Measurements from ENCODE around the gene C9orf85.
"Not testable (repeated sequence)": the region's sequence is repeated elsewhere in the genome, so short reads cannot be mapped to it uniquely, and the experiment has no call there.

C9orf85 gene

DNA sequence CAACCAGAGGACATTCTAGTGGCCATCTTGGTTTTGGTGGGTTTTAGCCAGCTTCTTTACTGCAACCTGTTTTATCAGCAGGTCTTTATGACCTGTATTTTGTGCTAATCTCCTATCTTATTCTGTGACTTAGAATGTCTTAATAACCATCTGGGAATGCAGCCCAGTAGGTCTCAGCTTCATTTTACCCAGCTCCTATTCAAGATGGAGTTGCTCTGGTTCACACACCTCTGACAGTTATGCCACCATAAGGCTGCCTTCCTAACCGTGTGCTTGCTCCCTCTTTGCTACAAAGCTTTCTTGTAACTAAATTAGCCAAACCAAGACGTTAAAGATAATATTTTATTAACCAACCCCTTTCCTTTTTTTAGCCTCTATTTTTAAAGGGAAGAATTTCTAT, 43.2 kb downstream of the C9orf85 start:
- not testable (repeated sequence) for DNase-seq

DNA sequence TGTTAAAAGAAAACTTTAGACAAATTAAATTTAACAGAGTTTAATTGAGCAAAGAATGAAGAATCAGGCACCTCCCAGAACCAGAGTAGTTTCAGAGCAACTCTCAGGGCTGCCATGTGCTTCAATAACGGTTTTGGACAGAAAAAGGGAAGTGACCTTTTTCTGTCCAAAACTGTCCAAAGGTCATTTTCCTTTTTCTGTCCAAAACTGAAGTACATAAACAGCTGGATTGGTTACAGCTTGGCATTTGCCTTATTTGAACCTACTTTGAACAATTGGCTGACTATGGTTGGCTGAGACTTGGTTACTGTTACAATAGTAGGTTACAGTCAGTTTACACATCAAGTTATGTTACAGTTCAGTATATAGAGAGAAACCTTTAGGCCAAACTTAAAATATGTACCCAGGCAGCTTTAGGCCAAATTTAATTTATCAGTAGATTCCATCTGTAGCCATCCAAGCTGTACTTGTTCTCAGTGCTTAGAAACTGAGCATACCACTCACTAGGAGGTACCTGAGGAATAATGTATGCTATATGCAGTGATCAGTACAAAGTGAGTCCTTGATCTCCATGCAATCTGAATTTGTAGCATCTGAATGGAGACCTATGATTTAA, 44.0 kb downstream of the C9orf85 start:
- DNase-seq, result no peak

DNA sequence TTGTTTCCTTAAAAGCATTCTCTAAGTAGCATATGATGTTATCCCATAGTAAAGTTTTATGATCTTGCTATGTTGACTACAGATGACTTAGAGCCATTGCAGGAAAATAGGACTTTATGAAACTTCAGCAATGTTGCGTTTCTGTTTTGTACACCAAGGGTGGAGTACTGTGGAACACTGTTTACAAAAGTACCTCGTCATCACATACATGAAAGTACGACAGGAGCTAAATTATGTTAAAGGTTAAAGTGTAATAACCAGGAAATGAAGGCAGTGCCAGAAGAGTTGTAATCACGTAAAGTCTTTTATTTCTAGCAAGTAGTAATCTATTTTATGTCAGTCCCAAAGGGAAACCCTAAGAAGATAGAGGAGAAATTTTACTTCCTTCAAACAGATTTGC, 50.9 kb downstream of the C9orf85 start:
- no peak for DNase-seq

DNA sequence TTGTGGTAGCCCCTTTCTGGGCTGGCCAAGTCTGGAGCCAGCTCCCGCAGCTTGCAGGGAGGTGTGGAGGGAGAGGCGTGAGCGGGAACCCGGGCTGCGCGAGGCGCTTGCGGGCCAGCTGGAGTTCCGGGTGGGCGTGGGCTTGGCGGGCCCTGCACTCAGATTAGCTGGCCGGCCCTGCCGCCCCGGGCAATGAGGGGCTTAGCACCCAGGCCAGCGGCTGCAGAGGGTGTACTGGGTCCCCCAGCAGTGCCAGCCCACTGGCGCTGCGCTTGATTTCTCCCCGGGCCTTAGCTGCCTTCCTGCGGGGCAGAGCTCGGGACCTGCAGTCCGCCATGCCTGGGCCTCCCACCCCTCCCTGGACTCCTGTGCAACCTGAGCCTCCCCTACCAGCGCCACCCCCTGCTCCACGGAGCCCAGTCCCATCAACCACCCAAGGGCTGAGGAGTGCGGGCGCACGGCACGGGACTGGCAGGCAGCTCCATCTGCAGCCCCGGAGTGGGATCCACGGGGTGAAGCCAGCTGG, 52.1 kb downstream of the C9orf85 start:
- DNase-seq, result not testable (repeated sequence)

DNA sequence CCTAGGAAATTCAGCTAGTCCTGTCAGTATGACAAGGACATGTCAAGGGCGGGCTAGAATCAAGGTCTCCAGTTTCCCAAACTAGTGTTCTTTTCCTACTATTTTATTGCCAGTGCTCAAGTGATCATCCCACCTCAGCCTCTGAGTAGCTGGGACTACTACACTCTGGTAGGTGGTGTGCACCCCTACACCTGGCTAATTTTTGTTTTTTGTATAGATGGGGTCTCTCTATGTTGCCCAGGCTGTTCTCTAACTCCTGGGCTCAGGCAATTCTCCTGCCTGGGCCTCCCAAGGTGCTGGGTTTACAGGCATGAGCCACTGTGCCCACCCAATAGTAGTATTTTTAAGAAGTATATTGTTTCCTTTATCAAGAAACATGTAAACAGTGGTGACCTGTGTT, 54.0 kb downstream of the C9orf85 start:
- DNase-seq, result no peak

DNA sequence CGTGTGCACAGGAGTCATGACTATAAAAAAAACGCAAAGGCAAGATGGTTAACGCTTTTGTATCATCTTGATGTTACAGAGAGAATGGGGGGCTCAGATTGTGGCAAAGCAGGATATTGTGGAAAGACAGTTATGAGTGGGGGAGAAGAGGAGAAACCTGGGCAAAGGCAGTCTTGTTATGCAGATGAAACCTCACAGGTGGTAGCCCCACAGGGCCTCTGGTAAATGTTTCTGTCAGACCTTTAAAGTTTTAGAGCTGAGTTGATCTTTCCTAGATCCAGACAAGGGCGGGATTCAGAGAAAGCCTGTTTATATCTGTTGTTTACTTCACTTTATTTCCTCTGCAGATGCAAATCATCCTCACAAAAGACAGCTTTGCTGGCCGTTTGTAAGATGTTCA, 55.2 kb downstream of the C9orf85 start:
- DNase-seq, result no peak

DNA sequence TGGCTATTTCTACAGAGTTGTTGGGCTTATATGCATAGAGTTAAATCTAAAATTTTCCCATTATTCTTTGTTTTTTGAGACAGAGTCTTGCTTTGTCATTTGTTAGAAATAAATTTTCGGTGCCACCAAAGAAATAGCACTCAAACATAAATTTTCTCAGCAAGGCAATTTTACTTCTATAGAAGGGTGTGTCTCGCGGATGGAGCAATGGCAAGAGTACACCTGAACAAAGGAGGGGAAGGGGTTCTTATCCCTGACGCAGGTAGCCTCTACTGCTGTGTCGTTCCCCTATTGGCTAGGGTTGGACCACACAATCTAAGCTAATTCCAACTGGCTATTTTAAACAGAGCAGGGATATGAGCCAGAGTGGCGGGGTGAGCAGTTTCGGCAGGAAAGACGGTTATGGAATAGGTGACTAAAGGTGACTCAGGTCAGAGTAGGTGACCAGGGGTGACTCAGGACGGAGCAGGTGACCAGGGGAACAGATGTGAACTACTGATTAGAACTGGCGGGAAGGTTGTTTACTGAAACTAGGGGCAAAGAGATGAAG, 57.2 kb downstream of the C9orf85 start:
- DNase-seq, result no peak

DNA sequence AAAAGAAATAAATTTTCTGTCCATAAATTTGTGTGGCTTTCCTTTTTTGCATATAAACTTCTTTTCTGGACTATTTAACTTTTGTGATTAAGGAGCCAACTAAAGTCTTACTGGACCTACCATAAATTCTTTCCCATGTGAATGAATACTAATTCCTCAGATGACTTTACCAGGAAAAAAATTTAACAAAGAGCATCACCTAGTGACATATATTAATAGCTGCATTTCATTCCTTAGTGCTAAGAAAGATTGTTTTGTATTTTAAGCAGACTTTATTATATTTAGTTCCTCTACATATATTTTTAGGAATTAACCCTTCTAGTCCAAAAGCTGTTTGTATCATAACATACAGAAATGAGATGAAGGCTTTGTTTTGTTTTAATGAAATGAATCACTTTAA, 64.4 kb downstream of the C9orf85 start:
- DNase-seq, result no peak

DNA sequence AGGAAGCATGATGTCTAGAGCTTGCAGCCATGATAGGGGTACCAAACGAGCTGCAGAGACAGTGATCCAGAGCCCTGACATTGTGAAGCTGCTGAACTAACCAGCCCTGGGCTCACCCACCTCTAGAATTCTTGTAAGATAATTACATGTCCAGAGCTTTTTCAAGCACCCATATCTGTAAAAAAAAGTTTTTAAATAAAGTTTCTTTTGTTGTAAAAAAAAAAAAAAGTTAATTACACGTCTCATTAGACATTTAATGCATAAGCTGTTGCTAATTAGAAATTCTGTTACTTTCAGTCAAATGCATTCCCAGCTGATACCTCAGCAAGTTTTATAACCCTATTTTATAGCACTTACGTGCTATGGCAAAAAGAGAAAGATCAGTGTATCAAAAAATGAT, 65.6 kb downstream of the C9orf85 start:
- DNase-seq, result no peak

DNA sequence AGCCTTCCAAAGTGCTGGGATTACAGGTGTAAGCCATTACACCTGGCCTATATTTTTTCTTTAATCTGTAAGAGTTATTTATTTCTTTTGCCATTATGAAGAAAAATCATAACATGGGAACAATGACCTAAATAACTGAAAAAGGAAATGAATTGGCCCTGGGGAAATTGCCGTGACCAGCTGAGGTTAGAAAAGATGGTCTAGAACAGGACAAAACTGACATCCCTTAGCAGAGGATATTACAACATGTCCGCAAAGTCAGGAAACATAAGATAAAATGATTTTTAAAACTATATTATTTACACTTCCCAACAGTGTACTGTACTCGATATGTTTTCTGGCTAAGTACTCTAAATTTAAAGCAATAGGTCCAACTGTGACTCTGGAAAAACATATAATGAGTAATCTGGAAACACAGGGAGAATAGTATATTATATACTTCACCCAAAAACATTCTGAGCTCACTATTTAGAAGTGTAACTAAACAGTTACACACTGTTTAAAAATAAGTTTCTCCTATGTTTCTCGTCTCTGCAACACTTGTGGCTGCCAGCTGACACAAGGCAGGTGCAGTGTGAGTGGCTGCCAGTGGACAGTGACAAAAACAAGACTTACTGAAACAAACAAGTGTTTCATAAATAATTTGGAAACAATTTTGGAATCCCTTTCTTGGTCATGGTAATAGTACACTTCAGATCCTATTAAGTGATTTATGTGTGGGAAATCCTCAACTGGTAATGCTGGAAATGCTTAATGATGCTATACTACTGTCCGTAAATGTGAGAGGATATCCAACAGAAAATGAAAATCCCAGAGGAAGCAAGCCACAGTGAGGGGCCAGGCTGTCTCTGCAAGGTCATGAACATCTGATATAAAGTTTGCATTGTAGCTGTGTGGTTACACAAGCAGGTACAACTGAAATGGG, 69.1 kb downstream of the C9orf85 start:
- no peak for DNase-seq

DNA sequence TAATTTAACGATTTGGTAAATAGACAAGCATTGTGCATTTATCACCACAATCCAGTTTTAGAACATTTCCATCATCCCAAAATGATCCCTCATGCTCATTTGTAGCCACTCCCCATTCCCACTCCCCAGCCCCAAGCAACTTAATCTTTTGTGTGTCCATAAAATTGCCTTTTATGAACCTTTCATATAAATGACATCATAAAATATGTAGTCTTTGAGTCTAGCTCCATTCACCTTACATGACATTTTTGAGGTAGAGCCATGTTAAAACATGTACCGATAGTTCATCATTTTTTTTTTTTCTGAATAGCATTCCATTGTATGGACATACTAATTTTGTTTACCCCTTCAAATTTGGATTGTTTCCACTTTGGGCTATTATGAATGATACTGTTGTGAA, 70.5 kb downstream of the C9orf85 start:
- no peak for DNase-seq

DNA sequence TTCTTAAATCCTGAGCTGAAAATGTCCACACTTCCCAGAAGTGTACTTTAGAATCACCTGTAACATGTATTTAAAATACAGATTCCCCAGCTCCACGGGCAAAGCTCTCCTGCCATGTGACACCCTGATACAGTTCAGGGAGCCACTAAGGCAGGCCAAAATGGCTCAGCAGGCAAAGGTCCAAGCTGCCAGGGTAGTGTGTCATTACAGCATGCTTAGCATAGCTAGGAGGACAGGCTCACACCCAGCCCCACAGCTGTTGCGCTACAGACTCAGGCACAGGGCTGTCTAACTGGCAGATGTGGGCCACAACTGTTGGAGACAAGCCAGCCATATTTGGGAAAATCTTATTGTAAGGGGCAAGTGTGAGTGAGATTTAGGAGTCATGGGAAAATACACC, 73.0 kb downstream of the C9orf85 start:
- DNase-seq, result no peak

DNA sequence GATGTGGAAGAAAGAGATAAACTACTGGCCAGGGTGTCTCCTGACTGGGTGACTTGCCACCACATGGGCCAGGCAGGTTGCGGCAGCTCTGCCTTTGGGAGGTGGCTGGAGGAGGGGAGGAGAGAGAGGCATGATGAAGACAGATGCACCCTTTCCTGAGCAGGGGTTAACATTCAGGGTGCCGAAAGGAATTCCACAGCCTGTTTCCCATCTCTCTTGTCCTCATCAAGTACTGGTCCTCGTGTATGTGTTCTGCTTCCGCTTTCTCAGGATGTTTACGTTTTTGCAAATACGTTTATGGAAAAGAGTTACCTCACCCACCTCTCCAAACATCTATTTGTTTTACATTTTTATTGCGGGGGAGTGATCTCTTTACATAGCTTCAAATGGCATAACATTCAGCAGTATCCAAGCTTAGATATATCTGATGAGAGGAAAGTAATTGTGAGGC, 73.4 kb downstream of the C9orf85 start:
- DNase-seq, result no peak

DNA sequence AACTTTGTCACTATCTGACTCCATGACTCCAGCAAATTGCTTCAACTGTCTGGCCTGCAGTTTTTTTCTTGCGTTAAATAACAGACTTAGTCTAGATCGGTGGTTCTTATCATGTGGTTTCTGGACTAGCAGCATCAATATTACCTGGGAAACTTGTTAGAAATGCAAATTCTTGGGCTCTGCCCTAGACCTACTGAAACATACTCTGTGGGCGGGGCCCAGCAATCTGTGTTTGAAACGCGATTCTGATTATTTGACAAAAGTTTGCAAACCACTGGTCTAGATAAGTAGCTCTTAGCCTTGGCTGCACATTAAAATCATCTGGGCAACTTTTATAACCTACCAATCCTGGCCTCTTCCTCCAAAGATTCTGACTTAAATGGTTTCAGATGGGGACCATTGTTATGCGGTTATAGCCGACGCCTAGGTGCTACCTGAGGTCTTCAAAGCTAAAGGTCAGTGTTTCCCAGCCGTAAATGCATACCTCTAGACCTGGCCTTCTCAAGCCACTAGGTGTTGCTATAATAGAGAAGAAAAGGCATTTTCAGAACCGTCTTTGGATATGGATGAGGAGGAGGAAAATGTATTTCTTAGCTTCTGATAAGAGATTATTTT, 74.0 kb downstream of the C9orf85 start:
- DNase-seq, result no peak

DNA sequence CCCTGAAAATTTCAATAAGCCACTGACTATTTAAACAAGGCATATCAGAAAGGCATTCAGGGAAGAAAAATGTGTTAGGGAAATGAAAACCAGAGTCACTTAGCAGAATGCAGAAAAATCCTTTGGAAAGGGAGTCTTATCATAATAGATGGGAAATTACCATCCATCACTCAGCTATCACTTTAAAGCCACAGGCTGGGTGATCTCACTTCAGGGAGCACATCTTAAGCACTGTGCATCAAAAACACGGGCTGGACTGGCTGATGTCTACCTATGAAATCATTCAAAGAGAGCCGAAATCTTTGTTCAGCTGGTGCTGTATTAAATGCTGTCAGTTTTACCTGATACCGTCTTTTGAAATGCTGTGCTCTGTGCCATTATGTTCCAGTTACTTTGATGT, 75.5 kb downstream of the C9orf85 start:
- DNase-seq, result no peak

DNA sequence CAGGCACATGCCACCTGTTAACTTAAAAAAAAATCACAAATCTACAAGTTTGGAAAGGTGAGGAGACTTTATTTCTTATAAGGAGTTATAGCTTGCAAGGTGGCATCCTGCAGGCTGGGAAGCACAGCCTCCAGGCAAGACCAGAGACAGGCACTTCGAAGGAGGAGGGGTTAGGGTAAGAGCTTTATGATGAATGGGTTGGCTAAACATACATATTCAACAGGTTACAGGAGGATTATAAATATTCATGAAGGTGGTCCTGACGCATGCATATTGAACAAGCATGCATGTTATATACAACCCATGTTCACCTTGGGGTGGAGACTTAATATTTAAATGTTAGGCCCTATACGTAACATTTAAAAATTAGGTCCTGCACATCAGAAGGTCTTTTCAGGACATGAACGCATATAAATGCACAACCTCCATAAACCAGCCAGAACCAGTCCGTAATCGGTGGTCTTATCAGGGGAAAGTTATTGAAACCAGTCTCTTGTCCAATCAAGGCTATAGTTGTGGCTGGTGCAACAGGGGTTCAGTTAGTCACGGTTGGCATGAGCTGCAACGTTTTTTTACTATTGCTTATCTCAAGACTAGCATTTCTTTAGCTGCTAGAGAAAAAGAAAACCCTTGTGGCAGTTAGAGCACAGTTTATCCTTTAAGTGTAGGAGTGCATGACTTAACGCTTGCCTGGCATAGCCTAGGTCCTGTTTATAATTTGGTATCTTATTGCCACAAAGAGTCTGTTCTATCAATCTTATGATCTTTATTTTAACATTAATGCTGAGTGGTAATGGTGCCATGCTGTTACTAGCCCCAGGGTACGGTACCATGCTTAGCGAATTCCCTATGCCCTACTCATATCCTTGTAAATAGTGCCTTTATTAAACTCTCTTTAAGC, 76.3 kb downstream of the C9orf85 start:
- no peak for DNase-seq

DNA sequence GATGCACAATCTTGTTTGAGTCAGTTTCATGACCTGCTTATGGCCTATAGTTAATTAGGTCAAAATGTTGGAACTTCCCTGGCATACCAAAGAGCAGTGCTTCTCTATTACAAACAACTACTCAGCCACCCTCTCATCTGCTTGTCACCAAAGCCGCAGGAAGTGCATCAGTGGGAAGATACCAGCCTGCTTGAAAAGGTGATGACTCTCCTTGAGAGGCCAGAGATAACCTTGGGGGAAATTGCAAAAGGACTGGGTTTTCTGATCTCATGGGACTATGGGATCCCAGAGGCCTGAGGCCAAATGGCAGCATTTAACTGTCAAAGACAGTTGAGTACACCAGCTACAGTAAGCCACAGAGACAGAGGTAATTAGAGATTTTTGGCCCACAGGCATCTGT, 79.0 kb downstream of the C9orf85 start:
- DNase-seq, result no peak

DNA sequence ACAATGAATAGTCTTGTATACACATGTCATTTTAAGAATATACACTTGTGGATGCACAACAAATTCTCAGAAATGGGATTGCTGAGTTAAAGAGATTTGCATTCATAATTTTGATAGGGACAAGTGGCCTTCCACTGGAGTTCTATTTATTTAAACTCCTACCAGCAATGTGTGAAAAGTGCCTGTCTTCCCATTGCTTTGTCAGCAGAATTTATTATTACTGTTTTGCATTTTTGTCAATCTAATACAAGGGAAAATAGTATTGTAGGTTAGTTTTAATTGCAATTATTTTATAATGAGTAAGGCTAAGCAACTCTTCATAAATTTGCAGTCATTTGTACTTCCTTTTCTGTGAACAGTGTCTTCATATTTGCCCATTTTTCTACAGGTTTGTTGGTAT, 94.0 kb downstream of the C9orf85 start:
- DNase-seq, result no peak

DNA sequence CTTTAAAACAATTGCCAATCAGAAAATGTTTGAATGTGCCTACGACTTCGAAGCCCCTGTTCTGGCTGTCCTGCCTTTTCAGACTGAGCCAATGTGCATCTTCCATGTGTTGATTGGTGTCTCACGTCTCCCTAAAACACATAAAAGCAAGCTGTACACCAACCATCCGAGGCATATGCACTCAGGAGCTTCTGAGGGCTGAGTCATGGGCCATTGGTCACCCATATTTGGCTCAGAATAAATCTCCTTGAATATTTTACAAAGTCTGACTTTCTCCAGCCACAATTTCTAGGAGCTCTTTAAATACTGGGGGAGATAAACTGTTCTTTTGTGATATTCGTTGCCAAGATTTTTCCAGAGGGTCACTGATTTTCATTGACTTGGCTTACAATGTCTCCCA, 95.1 kb downstream of the C9orf85 start:
- no peak for DNase-seq

DNA sequence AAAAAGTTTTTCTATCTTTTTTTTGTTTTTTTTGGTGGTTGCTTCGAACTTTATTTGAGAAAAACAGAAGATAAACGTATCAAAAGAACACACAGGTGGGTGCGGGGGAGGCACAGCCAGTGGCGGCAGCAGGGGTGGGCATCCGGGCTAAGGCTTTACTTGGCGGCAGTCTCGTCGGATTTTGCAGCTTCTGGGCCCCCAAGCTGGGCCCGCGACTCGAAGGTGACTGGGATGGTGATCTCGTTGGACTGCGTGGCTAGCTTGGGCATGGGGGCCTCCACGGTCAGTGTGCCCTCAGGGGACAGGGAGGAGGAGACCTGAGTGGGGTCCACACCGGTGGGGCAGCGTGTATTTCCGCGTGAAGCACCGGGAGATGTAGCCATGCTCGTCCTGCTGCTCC, 96.3 kb downstream of the C9orf85 start:
- not testable (repeated sequence) for DNase-seq

DNA sequence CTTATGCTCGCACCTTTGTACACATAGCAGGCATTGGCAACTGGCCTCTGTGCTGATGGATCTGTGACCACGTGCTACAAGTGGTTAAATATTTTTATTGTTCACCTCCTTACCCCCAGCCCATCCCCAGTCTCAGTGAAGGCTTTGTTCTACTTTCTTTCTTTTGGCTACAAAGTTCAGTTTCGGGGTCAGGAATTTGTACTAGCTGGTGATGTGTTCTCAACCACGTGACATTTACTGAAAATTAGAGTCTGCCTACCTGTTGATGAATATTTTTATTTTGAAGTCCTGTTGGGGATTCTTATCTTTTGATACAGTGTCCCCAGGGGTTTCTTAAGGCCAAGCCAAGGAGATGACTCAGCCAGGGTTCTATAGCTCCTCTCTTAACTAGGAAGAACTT, 101.2 kb downstream of the C9orf85 start:
- DNase-seq, result no peak

DNA sequence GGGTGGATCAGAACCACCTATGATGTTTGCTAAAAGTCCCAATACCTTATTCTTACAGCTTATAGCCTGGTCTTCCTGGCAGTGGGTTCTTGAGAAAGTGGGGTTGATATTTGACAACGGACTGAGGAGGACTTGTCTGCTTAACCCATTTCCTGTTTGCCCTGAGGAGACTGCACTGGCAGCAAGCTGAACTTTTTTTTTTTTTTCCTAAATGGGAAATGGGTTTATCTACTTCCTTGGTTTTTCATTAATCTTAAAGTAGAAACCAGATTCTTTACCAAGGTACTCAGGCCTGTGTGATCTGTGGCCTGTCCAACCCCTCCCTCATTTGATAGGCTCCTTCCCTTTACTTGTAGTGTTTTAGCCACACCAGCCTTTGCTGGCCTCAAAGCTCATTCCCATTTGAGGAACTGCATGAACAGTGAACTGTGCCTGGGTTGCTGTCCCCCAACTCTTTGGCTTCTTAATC, 101.9 kb downstream of the C9orf85 start:
- DNase-seq, result no peak
